PC-9 (cell line): ENCODE measurements around the gene TRIM66. TPM values are rescaled to one million over a fixed set of nuclear protein-coding genes. Genes with fewer than 3 reads are reported as not detected.

Experiments
- Bru-seq: library from RNA; stranded (reverse); fragments of 400-500 nt; gene quantifications from one replicate; lab custom pipeline; 2021; lab: Mats Ljungman, UMichigan
- BruChase-seq, 2 experiments: library from RNA; stranded (reverse); fragments of 400-500 nt; gene quantifications; one replicate each; lab custom pipeline; 2021; lab: Mats Ljungman, UMichigan
- BruUV-seq: library from RNA; stranded (reverse); fragments of 400-500 nt; replicated peaks from 2 replicates; lab custom pipeline; 2021; lab: Mats Ljungman, UMichigan
- CTCF ChIA-PET: fragments of 300-600 bp; sonication (Branson Sonifier 250); formaldehyde crosslinking; loops from one replicate; lab custom pipeline; 2022; ENCODE audit warnings: antibody characterized with exemption; lab: Charles Lee
- POLR2A ChIA-PET: fragments of 300-600 bp; sonication (Branson Sonifier 250); formaldehyde crosslinking; loops from one replicate; lab custom pipeline; 2022; ENCODE audit warnings: antibody characterized with exemption; ENCODE audit not compliant: unreplicated experiment; lab: Charles Lee
- DNase-seq, 2 experiments: peaks; one replicate each; pipeline versions ENCODE4 v3.0.0 to v3.0.0-alpha.2; 2015 to 2022; ENCODE audit warnings: mixed read lengths in 1 of 2
- H2AFZ ChIP-seq: fragments of 200-600 bp; sonication (generic); 2 replicates; pipeline ENCODE4 v1.8.1; 2017; ENCODE audit warnings: antibody characterized with exemption
- H3F3A ChIP-seq: fragments of 200-600 bp; sonication (generic); 2 replicates; pipeline ENCODE4 v1.8.1; 2017; ENCODE audit warnings: antibody characterized with exemption, mild to moderate bottlenecking, low read depth; ENCODE audit not compliant: insufficient read depth
- H3K27ac ChIP-seq: fragments of 200-600 bp; sonication (generic); 2 replicates; pipeline ENCODE4 v1.6.1; 2016; ENCODE audit warnings: mixed run types
- H3K27me3 ChIP-seq: fragments of 200-600 bp; sonication (generic); 2 replicates; pipeline ENCODE4 v1.6.1; 2016; ENCODE audit warnings: low read depth, mixed run types; ENCODE audit not compliant: insufficient read depth
- H3K36me3 ChIP-seq: fragments of 200-600 bp; sonication (generic); 2 replicates; pipeline ENCODE4 v1.6.1; 2016; ENCODE audit warnings: low read depth, mixed run types
- H3K4me1 ChIP-seq: fragments of 200-600 bp; sonication (generic); replicated peaks from 2 replicates; pipeline ENCODE4 v1.6.1; 2016; ENCODE audit warnings: mixed run types; ENCODE audit not compliant: insufficient read depth
- H3K4me2 ChIP-seq: fragments of 200-600 bp; sonication (generic); 2 replicates; pipeline ENCODE4 v1.6.1; 2017; ENCODE audit warnings: mixed run types
- H3K4me3 ChIP-seq: fragments of 200-600 bp; sonication (generic); 2 replicates; pipeline ENCODE4 v1.6.1; 2016; ENCODE audit warnings: mixed run types
- H3K79me2 ChIP-seq: fragments of 200-600 bp; sonication (generic); 2 replicates; pipeline ENCODE4 v1.6.1; 2017; ENCODE audit warnings: low read depth, mixed run types
- H3K9me2 ChIP-seq: fragments of 200-600 bp; sonication (generic); 2 replicates; pipeline ENCODE4 v1.8.1; 2017; ENCODE audit warnings: mild to moderate bottlenecking; ENCODE audit not compliant: insufficient read depth
- H3K9me3 ChIP-seq: fragments of 200-600 bp; sonication (generic); 2 replicates; pipeline ENCODE4 v1.8.1; 2016; ENCODE audit warnings: low read depth; ENCODE audit not compliant: insufficient read depth
- H4K20me1 ChIP-seq: fragments of 200-600 bp; sonication (generic); 2 replicates; pipeline ENCODE4 v1.8.1; 2017; ENCODE audit not compliant: insufficient read depth
- EZH2 ChIP-seq: fragments of 200-600 bp; sonication (generic); IDR thresholded peaks from 2 replicates; pipeline ENCODE4 v1.8.0; 2017; ENCODE audit warnings: antibody characterized with exemption, low read depth
- intact Hi-C: fragments of 100-400 bp; cut with micrococcal nuclease; formaldehyde crosslinking; loops from one replicate; pipeline ENCODE4 v1.10.0; 2022; ENCODE audit not compliant: unreplicated experiment
- long read RNA-seq: library from polyadenylated mRNA; stranded (forward); transcript quantifications from one replicate; pipeline ENCODE4 v2.0.0, GENCODE V29; 2022
- total RNA-seq: library from RNA; stranded (reverse); gene quantifications from 2 replicates; pipeline ENCODE4 v1.2.3, GENCODE V29; 2021
- TF ChIP-seq, protein P1 (sequence below): fragments of 200-600 bp; sonication (generic); conservative IDR thresholded peaks from 2 replicates; pipeline ENCODE4 v1.6.1; 2017; ENCODE audit warnings: mixed run types, antibody characterized with exemption, mild to moderate bottlenecking, moderate library complexity

Gene TRIM66, protein sequence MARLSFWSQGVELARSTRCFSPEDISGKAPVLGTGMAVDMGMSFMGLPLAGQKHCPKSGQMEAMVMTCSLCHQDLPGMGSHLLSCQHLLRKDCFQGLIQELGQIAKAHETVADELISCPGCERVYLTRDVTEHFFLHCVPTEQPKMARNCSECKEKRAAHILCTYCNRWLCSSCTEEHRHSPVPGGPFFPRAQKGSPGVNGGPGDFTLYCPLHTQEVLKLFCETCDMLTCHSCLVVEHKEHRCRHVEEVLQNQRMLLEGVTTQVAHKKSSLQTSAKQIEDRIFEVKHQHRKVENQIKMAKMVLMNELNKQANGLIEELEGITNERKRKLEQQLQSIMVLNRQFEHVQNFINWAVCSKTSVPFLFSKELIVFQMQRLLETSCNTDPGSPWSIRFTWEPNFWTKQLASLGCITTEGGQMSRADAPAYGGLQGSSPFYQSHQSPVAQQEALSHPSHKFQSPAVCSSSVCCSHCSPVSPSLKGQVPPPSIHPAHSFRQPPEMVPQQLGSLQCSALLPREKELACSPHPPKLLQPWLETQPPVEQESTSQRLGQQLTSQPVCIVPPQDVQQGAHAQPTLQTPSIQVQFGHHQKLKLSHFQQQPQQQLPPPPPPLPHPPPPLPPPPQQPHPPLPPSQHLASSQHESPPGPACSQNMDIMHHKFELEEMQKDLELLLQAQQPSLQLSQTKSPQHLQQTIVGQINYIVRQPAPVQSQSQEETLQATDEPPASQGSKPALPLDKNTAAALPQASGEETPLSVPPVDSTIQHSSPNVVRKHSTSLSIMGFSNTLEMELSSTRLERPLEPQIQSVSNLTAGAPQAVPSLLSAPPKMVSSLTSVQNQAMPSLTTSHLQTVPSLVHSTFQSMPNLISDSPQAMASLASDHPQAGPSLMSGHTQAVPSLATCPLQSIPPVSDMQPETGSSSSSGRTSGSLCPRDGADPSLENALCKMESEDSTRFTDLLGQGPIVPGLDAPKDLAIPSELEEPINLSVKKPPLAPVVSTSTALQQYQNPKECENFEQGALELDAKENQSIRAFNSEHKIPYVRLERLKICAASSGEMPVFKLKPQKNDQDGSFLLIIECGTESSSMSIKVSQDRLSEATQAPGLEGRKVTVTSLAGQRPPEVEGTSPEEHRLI (N-terminal part only)
- total RNA-seq (16.1 and 17.0 TPM in 2 replicates), Bru-seq, nascent RNA (percentile 63 among the genes with signal in this experiment), BruChase-seq, experiment 1, labeled RNA remaining after a 2-hour chase (percentile 74 among the genes with signal in this experiment), BruChase-seq, experiment 2, labeled RNA remaining after a 6-hour chase (percentile 56 among the genes with signal in this experiment)
- long read RNA-seq, result 0 reads

DNA sequence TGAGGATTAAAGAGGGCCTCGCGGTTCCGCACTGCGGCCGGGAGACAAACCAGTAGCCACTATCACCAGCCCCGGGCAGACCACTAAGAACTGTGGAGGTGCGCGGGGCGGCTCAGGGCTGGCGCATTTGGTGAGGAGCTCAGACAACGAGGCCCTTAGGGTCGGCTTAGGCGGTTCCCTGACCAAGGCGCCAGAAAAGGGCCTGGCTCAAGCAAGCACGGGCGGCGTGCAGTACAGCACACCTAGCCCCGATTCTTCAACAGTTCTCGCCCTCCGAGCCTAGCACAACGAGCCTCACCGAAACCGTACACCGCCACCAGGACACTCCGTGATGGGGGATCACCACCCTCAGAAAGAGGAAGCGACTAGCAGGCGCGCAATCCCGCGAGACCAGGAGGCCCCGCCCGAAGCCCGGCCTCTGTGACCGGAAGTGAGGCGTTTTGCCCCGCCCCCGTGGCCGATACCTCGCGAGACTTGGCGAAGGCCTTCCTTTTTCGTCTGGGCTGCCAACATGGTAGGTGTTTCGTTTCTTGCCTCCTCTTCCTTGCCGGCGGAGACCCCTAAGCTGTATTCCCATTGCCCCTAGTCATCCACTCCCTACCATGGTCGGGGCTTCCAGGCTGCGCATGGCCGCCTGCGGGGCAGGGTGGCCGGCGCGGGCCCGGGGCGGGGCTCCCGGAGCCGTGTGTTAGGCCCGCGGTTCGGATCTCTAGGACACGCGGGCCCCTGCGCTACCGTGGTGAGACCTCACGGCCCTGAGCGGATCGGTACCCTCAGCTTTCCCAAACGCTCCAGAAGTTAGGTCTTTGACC lies at the start of gene TRIM66, which contains the start of gene RPL27A:
TSS of gene TRIM66 (minus strand) at position 363 of the 812 bp plus-strand sequence. CDS start 10,391 bp downstream, outside the sequence.
TSS of gene RPL27A (plus strand) at position 490 of the 812 bp plus-strand sequence. CDS start at position 512, 22 bp downstream.
- no TSS peak for BruUV-seq
- H3K4me3 ChIP-seq, result peak within 1 kb of the TSS; percentile 99
- peaks cover 38% of the 10 kb centered on the region for H3F3A ChIP-seq
- peaks cover 47% of the 10 kb centered on the region for H3K79me2 ChIP-seq
- H3K9me3 ChIP-seq, result no peaks in the 10 kb centered on the region
- peak within 1 kb of the TSS; percentile 89 for H3K27ac ChIP-seq
- no peaks in the 10 kb centered on the region for H3K27me3 ChIP-seq
- H4K20me1 ChIP-seq, result peaks cover 15% of the 10 kb centered on the region
- peak within 1 kb of the TSS; percentile 98 for H3K4me2 ChIP-seq
- DNase-seq, result peak; percentile 82 to 94
- peaks cover 34% of the 10 kb centered on the region for H3K4me1 ChIP-seq
- no peaks in the 10 kb centered on the region for H3K9me2 ChIP-seq
- no peak for TF ChIP-seq EZH2
- TF ChIP-seq, protein P1, sequence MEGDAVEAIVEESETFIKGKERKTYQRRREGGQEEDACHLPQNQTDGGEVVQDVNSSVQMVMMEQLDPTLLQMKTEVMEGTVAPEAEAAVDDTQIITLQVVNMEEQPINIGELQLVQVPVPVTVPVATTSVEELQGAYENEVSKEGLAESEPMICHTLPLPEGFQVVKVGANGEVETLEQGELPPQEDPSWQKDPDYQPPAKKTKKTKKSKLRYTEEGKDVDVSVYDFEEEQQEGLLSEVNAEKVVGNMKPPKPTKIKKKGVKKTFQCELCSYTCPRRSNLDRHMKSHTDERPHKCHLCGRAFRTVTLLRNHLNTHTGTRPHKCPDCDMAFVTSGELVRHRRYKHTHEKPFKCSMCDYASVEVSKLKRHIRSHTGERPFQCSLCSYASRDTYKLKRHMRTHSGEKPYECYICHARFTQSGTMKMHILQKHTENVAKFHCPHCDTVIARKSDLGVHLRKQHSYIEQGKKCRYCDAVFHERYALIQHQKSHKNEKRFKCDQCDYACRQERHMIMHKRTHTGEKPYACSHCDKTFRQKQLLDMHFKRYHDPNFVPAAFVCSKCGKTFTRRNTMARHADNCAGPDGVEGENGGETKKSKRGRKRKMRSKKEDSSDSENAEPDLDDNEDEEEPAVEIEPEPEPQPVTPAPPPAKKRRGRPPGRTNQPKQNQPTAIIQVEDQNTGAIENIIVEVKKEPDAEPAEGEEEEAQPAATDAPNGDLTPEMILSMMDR, result no peak
- intact Hi-C loops, result no loop called here
- H3K36me3 ChIP-seq, result peaks cover 41% of the 10 kb centered on the region
- peak within 1 kb of the TSS; percentile 78 for H2AFZ ChIP-seq
- CTCF ChIA-PET, result interaction anchor here (0.7 kb wide), 1 partner anchor 35 kb away, joined by 6 read pairs; no protein-coding TSS in a partner anchor
- POLR2A ChIA-PET, result interaction anchor here (0.6 to 0.9 kb wide), 6 partner anchors 20 to 293 kb away, joined by 3 to 10 read pairs (median 6); no protein-coding TSS in a partner anchor

DNA sequence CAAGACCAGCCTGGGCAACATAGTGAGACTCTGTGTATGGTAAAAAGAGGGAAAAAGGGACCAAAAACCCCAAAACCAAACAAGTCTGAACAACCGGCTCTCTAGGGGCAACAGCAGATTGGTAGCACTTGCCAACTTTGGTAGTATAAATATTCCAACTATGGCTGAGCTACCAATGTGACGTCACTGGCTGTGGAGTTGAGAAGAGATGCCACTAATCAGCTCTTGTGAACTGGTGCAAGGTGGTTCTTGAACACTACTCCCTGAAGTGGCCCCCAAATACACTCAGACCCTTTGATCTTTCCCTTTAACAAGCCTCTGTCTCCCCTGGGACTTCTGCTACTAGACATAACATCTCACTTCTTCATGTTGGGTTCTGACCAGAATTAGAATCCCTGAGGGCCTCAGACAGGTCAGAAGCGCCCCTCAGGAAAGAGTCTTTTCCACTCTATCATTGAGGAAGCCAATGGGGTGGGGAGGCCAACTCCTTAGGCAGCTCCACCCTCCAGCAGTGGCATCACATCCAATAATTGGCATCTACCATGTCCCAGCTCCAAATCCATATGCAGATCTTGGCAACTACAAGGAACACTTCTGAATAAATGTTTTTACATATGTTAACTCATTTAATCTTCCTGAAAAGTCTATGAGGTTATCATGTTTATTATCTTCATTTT lies 49.3 kb upstream of the TRIM66 start:
- no peak for DNase-seq
- peak overlapping the region; percentile 66 for H3K27ac ChIP-seq
- no peaks in the 10 kb centered on the region for H3K36me3 ChIP-seq
- no TSS peak for BruUV-seq
- CTCF ChIA-PET, result interaction anchor here (1.0 kb wide), 1 partner anchor 26 kb away, joined by 3 read pairs; no protein-coding TSS in a partner anchor
- POLR2A ChIA-PET, result interaction anchor here (0.7 kb wide), 1 partner anchor 12 kb away, joined by 4 read pairs; no protein-coding TSS in a partner anchor
- TF ChIP-seq, protein P1, result no peak
- TF ChIP-seq EZH2, result no peak
- H2AFZ ChIP-seq, result no peak overlapping the region
- no peaks in the 10 kb centered on the region for H3K9me3 ChIP-seq
- H3F3A ChIP-seq, result 0 out of 2 replicates have a peak, but pooled peaks cover 4% of the 10 kb centered on the region
- H3K4me1 ChIP-seq, result peaks cover 30% of the 10 kb centered on the region
- intact Hi-C loops, result no loop called here
- no peak overlapping the region for H3K4me3 ChIP-seq
- H3K9me2 ChIP-seq, result no peaks in the 10 kb centered on the region
- peak overlapping the region; percentile 49 for H3K4me2 ChIP-seq
- H3K79me2 ChIP-seq, result no peaks in the 10 kb centered on the region
- H4K20me1 ChIP-seq, result no peaks in the 10 kb centered on the region
- H3K27me3 ChIP-seq, result no peaks in the 10 kb centered on the region
